AG08396 (cell line): ENCODE data around the gene CTPS1.

Experiments
- DNase-seq: peaks from one replicate; pipeline ENCODE4 v3.0.0; 2012; ENCODE audit warnings: low spot score, mixed read lengths

The CTPS1 gene

GRCh38 chr1:40969445-40969844, 10.1 kb upstream of the CTPS1 start:
- DNase-seq = no peak

- no peak for DNase-seq
Measured at GRCh38 chr1:40971966-40972365, 7.5 kb upstream of the CTPS1 start.

DNA sequence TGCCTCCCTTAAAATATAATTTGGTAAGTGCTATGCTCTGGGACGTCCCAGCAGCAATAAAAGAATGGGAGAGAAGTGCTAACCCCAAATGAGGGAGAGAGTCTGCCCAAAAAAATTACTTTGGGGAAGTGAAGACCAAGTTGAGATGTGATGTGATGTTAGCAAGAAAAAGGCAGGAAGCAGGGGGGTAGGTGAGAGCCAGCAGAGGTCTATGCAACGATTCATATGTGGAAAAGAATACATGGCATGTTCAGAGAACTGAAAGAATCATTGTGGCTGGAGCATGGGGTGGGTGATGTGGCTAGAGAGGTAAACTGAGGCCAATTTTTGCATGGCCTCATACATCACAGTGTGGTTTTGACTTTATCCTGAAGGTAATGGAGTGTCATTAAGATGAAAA, 5.6 kb upstream of the CTPS1 start:
- DNase-seq = no peak

DNA sequence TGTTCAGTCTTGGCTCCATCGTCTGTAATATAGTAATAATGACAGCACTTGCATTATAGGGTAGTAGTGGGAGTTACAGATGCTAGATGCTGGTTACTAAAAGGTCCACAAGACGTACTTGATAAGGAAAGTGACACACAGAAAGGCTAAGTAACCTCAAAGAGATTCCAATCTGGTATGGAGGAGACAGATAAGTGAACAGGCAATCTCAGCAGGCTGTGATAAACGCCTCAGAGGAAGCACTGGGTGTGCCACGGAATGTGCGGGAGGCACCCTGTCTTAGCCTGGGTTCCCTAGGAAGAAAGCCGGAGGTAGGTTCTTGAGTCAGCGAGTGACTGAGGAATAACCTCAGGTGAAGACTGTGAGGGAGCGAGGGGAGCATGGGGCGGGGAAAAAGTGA, 4.6 kb upstream of the CTPS1 start:
- DNase-seq = no peak

- peak; percentile 64 for DNase-seq
Measured at GRCh38 chr1:40976952-40977690, 2.4 kb upstream of the CTPS1 start.

DNA sequence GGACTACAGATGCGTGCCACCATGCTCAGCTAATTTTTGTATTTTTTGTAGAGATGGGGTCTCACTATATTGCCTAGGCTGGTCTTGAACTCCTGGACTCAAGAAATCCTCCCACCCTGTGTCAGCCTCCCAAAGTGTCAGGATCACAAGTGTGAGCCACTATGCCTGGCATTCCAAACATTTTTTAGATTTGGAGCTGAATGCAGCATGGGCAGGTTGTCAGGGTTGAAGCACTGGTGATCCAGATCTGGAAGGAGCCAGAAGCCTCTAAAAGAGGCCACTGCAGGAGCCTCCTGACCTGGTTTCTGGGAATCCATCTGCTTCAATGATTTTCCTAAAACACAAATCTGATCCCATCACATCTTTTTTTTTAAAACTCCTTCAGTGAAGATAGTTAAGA, 1.8 kb upstream of the CTPS1 start:
- DNase-seq = peak; percentile 34

- DNase-seq = no peak
Measured at GRCh38 chr1:40978886-40979240, 633 bp upstream of the CTPS1 start.

DNA sequence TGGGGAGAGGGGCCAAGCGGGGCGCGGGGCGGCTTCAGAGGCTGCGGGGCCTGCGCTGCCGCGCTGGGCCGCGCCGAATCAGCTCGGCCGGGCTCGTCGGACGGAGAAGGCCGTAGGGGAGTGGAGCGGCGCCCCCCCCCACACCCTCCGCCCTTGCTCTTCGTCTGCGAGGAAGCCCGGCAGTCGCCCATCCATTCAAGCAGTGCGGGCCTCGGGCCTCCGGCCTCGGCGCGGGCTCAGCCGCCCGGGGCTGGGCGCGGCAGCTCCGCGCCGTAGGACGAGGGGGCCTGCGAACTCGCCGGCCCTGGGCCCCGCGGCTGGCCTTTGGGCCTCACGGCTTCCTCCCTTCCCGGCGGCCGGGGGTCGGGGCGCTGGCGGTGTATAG, 564 bp downstream of the CTPS1 start:
- no peak for DNase-seq

GRCh38 chr1:40980453-40981121, 1.1 kb downstream of the CTPS1 start:
- DNase-seq = peak; percentile 28

DNA sequence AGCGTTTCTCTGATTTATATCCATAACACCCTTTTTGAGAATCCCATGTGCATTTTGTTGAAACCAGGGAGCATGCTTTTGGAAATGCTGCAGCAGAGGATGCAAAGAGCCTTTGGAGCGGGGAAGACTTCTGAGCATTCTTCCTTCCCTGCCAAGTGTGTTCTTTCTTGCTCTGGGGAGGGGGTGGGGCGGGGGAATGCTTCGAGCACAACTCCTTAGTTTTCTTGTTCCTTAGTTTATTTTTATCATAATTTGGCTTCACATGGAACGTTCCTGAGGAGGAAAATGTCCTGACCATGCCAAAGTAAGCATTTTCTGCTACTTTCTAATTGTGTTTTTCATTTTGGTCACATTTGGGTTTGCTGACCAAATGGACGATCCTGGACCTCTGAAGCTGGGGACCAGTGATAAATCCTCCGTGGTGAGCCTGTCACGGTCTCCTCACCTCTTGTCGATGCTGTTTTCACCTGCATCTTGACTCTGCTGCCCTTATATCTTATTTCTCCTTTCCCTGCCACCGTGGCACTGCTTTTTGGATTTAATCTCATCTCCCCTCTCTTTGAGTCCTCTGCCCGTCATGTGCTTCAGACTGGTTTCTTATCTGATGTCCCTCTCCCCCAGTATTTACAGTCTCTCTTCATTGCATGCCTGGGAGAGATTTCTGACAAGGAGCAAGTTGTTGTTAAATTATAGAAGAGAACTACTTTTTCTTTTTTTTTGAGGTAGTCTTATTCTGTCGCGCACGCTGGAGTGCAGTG, 2.4 kb downstream of the CTPS1 start:
- DNase-seq = no peak

- DNase-seq = no peak
Measured at GRCh38 chr1:40982721-40983120, 3.2 kb downstream of the CTPS1 start.

GRCh38 chr1:40983286-40983685, 3.8 kb downstream of the CTPS1 start:
- no peak for DNase-seq

GRCh38 chr1:40984066-40984465, 4.6 kb downstream of the CTPS1 start:
- no peak for DNase-seq

DNA sequence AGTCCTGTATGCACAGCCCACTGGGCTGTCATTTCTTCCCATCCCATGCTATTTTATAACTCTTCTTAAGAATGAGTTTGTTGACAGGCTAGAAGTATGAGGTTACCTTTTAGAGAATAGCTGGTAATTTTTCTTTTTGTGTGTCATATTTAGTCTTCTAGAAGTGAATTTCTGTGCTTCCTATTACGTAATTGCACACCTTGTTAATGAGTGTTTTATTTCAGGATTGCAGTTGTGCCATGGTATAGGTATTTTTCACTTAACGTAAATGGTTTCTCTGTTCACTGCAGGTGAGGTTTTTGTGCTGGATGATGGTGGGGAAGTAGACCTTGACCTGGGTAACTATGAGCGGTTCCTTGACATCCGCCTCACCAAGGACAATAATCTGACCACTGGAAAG, 5.0 kb downstream of the CTPS1 start:
- no peak for DNase-seq

- DNase-seq = no peak
Measured at GRCh38 chr1:40985161-40985560, 5.7 kb downstream of the CTPS1 start.

DNA sequence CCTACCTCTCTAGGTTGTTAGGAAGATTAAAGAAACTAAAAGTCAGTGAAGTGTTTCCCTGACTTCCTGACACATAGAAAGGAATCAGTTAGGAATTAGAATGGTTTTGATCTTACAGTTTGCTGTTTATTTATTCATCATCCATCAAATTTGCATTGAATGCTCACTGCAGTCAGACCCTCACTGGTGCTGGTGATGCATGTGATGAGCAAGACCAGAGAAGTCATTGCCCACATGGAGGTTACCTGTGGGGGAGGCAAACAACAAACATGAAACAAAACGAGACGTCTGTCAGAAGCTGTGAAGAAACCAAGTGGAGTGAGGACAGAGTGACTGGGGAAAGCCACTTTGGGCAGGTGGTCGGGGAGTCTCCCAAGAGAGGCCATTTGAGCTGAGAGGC, 6.4 kb downstream of the CTPS1 start:
- DNase-seq = no peak

GRCh38 chr1:40986328-40986783, 6.9 kb downstream of the CTPS1 start:
- DNase-seq = no peak

DNA sequence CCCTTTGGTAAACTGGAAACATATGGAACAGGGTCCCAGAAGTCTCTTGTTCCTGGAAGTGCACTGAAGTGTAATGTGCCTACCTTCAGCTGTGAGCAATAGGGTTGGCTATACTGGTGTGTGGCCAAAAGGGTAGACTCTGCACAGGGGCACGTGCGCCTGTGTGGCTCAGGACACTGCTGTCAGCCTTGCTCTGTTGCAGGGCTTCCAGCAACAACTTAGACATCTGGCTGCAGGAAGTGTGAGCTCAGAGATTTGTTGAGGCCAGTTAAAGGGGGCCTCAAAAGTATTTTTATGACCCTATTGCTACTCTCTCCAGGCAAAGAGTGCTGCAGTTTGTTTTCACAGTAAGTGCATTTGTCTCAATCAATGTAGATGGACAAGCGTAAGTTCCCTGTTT, 7.5 kb downstream of the CTPS1 start:
- no peak for DNase-seq

GRCh38 chr1:40987439-40988276, 8.2 kb downstream of the CTPS1 start:
- DNase-seq = no peak

DNA sequence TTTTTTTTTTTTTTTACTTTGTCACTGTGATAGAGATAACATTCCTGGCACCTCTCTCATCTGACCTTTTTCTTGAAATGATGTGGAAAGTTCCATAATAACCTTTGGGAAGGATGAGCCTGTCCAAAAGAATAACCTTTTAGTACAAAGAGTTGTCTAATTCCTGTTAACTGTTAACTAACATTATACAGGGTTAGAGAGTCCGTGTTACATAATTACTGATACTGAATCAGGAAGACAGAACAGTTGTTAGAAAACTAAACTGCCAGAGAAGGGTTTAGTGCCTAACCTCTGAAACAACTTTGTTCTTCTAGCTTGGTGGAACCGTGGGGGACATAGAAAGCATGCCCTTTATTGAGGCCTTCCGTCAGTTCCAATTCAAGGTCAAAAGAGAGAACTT, 8.8 kb downstream of the CTPS1 start:
- DNase-seq = no peak

DNA sequence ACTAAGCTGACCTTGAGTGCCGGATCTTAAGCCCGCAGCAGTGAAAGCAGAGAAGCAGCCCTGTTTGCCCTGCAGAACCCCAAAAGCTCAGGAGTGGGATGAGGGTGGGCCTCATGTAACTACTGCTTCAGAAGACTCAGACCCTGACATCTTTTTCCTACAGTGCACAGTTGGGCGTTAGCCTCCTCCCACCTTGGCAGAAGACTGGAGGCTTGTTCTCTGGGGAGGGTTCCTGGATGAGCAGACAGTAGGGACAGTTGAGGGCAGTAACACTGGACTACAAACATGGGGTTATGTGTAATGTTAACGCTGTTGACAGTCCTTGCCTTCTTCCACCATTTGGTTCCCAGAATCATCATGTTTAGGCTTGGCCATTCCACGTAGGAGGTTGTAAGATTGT, 9.6 kb downstream of the CTPS1 start:
- DNase-seq = no peak

- no peak for DNase-seq
Measured at GRCh38 chr1:40997096-40997495, 17.6 kb downstream of the CTPS1 start.
